ENCODE data around the gene MROH9. TPM values are rescaled to one million over a fixed set of nuclear protein-coding genes. Genes with fewer than 3 reads are reported as not detected.

The MROH9 gene
- total and polyA plus RNA-seq, 2 of the 4 experiments (the other 2 are of a cell fraction), result not detected

DNA sequence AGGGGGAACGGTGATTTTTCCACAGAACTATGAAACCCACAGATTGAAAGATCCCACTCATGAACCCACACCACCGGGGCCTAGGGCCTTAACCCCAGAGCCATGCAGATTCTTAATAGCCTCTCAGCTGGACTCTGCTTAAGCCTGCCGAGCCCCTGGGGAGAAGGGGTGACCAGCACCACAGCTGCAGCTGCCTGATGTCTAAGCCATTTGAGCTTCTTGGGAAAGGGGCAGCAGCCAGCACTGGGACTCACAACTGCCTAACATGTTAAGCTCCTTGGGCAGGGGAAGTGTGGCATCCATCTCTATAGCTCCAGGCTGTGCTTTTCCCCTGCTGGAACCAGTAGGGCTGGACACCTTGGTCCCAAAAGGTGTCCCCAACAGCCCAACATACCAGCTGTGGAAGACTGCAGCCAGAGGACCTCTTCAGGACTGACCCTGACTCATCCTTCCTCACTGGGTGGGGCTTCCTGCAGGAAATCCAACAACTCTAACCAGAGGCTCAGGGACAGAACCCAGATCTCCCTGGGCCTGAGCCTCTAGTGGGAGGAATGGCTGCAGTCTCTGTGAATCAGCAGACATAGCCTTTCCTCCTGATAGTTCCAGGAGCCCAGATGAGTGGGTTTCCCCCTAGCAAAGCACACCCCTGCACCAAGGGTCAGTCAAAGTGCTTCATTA, 120.8 kb downstream of the MROH9 start:
- Histone ChIP-seq H3K4ac (ENCODE audit: low read depth, low read length) (no peak overlapping the region), H3K18ac (ENCODE audit: low read depth, low read length) (no peak overlapping the region), H2BK20ac (ENCODE audit: low read depth, low read length) (no peak overlapping the region), H3K27me3 (ENCODE audit: control insufficient read depth, insufficient read depth, low read length) (no peaks in the 10 kb centered on the region), H3K56ac (ENCODE audit: extremely low read depth, insufficient read depth, low read length) (no peak overlapping the region), H2AFZ (replicated peaks; ENCODE audit: low read length, poor library complexity) (no peak overlapping the region), H3K4me3 (ENCODE audit: insufficient read depth, low read depth, low read length) (no peak overlapping the region), H3K4me1 (ENCODE audit: control insufficient read depth, insufficient read depth, low read length) (no peaks in the 10 kb centered on the region), H2BK5ac (ENCODE audit: low read depth, low read length, poor library complexity, severe bottlenecking) (no peak overlapping the region), H2BK15ac (ENCODE audit: low read depth, low read length) (no peak overlapping the region), H4K91ac (ENCODE audit: insufficient read depth, low read depth, low read length) (no peak overlapping the region), H3K9ac (ENCODE audit: low read depth, low read length) (no peak overlapping the region), H2AK5ac (ENCODE audit: low read depth, low read length) (no peak overlapping the region), H2AK9ac (replicated peaks; ENCODE audit: low read depth, low read length, poor library complexity) (no peak overlapping the region), H3K27ac (ENCODE audit: insufficient read depth, low read length) (no peak overlapping the region), H3K9me1 (ENCODE audit: insufficient read depth, low read length) (no peaks in the 10 kb centered on the region), H3K36me3 (ENCODE audit: control insufficient read depth, insufficient read depth, low read length) (no peaks in the 10 kb centered on the region), H4K8ac (ENCODE audit: low read depth in 2 of 2, low read length in 2 of 2) (no peak overlapping the region), H3K79me1 (ENCODE audit: low read depth in 1 of 2, low read length in 2 of 2) (no peaks in the 10 kb centered on the region), H4K5ac (ENCODE audit: low read depth, low read length) (no peak overlapping the region), H3K9me3 (ENCODE audit: control insufficient read depth, insufficient read depth, low read length) (no peaks in the 10 kb centered on the region), H4K20me1 (ENCODE audit: insufficient read depth, low read length) (no peaks in the 10 kb centered on the region), H2BK120ac (ENCODE audit: low read depth, low read length) (no peak overlapping the region), H3K4me2 (ENCODE audit: low read depth, low read length) (no peak overlapping the region), H3K23ac (ENCODE audit: low read depth, low read length) (no peak overlapping the region), H3K14ac (replicated peaks; ENCODE audit: low read depth, low read length) (no peak overlapping the region)
- POLR2A ChIA-PET (ENCODE audit: unreplicated experiment), result no interaction called here
- dilution Hi-C loops (cut with HindIII; ENCODE audit: low sequenced_read_pairs, unreplicated experiment) (no loop called here), in situ Hi-C loops (cut with MboI; ENCODE audit: low sequenced_read_pairs) (no loop called here), intact Hi-C loops (cut with micrococcal nuclease) (no loop called here)
- no peak for DNase-seq
- ATAC-seq (ENCODE audit: low read depth), result no peak
- CTCF ChIA-PET, result no interaction called here
- WGBS, 2 experiments (ENCODE audit: extremely low coverage in 2 of 2, insufficient read length in 1 of 2), result 53% methylated on average over 2 of the region's 3 CpGs; no CpG with 5 or more reads in 1 of the 2 experiments
- no peak for TF ChIP-seq POLR2A (IDR thresholded peaks at IDR 0.05; ENCODE audit: low read depth, low read length)
- no peak for TF ChIP-seq FOS (IDR thresholded peaks at IDR 0.05; ENCODE audit: low read depth, low read length)
- TF ChIP-seq CEBPB (IDR thresholded peaks at IDR 0.05; ENCODE audit: low read depth, low read length), result no peak
- TF ChIP-seq, protein P1, sequence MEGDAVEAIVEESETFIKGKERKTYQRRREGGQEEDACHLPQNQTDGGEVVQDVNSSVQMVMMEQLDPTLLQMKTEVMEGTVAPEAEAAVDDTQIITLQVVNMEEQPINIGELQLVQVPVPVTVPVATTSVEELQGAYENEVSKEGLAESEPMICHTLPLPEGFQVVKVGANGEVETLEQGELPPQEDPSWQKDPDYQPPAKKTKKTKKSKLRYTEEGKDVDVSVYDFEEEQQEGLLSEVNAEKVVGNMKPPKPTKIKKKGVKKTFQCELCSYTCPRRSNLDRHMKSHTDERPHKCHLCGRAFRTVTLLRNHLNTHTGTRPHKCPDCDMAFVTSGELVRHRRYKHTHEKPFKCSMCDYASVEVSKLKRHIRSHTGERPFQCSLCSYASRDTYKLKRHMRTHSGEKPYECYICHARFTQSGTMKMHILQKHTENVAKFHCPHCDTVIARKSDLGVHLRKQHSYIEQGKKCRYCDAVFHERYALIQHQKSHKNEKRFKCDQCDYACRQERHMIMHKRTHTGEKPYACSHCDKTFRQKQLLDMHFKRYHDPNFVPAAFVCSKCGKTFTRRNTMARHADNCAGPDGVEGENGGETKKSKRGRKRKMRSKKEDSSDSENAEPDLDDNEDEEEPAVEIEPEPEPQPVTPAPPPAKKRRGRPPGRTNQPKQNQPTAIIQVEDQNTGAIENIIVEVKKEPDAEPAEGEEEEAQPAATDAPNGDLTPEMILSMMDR (conservative IDR thresholded peaks at IDR 0.05; ENCODE audit: low read depth, low read length), result no peak
- no peak for TF ChIP-seq RCOR1 (IDR thresholded peaks at IDR 0.05; ENCODE audit: insufficient replicate concordance, low read length)
- TF ChIP-seq CHD1 (IDR thresholded peaks at IDR 0.05; ENCODE audit: low read depth, low read length), result no peak
- no peak for TF ChIP-seq MAFK (IDR thresholded peaks at IDR 0.05; ENCODE audit: low read depth, low read length)
- no peak for TF ChIP-seq RFX5 (IDR thresholded peaks at IDR 0.05; ENCODE audit: low read depth, low read length)
- no peak for TF ChIP-seq BHLHE40 (IDR thresholded peaks at IDR 0.05; ENCODE audit: low read depth, low read length)
- TF ChIP-seq, protein P2, sequence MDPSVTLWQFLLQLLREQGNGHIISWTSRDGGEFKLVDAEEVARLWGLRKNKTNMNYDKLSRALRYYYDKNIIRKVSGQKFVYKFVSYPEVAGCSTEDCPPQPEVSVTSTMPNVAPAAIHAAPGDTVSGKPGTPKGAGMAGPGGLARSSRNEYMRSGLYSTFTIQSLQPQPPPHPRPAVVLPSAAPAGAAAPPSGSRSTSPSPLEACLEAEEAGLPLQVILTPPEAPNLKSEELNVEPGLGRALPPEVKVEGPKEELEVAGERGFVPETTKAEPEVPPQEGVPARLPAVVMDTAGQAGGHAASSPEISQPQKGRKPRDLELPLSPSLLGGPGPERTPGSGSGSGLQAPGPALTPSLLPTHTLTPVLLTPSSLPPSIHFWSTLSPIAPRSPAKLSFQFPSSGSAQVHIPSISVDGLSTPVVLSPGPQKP (IDR thresholded peaks at IDR 0.05; ENCODE audit: borderline replicate concordance, low read depth, low read length), result no peak
- TF ChIP-seq, protein P3, sequence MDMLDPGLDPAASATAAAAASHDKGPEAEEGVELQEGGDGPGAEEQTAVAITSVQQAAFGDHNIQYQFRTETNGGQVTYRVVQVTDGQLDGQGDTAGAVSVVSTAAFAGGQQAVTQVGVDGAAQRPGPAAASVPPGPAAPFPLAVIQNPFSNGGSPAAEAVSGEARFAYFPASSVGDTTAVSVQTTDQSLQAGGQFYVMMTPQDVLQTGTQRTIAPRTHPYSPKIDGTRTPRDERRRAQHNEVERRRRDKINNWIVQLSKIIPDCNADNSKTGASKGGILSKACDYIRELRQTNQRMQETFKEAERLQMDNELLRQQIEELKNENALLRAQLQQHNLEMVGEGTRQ (IDR thresholded peaks at IDR 0.05; ENCODE audit: low read depth, low read length), result no peak
- TF ChIP-seq MXI1 (IDR thresholded peaks at IDR 0.05; ENCODE audit: borderline replicate concordance, low read depth, low read length), result no peak
- TF ChIP-seq MAZ (IDR thresholded peaks at IDR 0.05; ENCODE audit: borderline replicate concordance, low read depth, low read length), result no peak
- no peak for TF ChIP-seq RAD21 (IDR thresholded peaks at IDR 0.05; ENCODE audit: low read length)
- TF ChIP-seq NFE2L2 (IDR thresholded peaks at IDR 0.05; ENCODE audit: low read depth, low read length), result no peak
- TF ChIP-seq SMC3 (IDR thresholded peaks at IDR 0.05; ENCODE audit: low read depth, low read length), result no peak
- no TSS peak for BruUV-seq (replicated peaks)

Data from IMR-90 (cell line).